Colonic mucosa (tissue), 4 donors: ENCODE results near the gene ITPR2. TPM values are rescaled to one million over a fixed set of nuclear protein-coding genes. Genes with fewer than 3 reads are reported as not detected.

Source experiments
- DNase-seq: peaks from one replicate; pipeline ENCODE4 v3.0.0-alpha.2; 2020
- H3K27ac ChIP-seq: fragments of 200-600 bp; one replicate; pipeline ENCODE4 v1.8.0; 2021
- H3K27me3 ChIP-seq: fragments of 200-600 bp; one replicate; pipeline ENCODE4 v1.8.0; 2021
- H3K36me3 ChIP-seq: fragments of 200-600 bp; one replicate; pipeline ENCODE4 v1.8.0; 2021
- H3K4me1 ChIP-seq: fragments of 200-600 bp; one replicate; pipeline ENCODE4 v1.8.0; 2021; ENCODE audit warnings: mild to moderate bottlenecking
- H3K4me3 ChIP-seq: fragments of 200-600 bp; one replicate; pipeline ENCODE4 v1.8.0; 2021
- H3K9ac ChIP-seq, 2 donors: one replicate each; pipeline ENCODE4 v1.7.0; 2013; ENCODE audit warnings: control low read depth in 2 of 2, low read depth in 2 of 2, low read length in 2 of 2
- H3K9me3 ChIP-seq: fragments of 200-600 bp; one replicate; pipeline ENCODE4 v1.8.0; 2021
- intact Hi-C: fragments of 100-400 bp; cut with DNase I; formaldehyde crosslinking; loops from one replicate; pipeline ENCODE4 v1.14.1; 2022
- total RNA-seq, 2 donors: library from RNA; stranded (reverse); fragmentation: NEBNext Ultra II Directional in 1 of 2; extraction: Animal tissue kit (Norgen Biotek cat#: 25700) in 1 of 2; gene quantifications; one replicate each; pipeline ENCODE4 v1.2.1, GENCODE V29; 2021
- TF ChIP-seq, protein P1 (sequence below): fragments of 200-600 bp; IDR thresholded peaks from one replicate; pipeline ENCODE4 v1.8.0; 2022; ENCODE audit warnings: antibody characterized with exemption, mild to moderate bottlenecking
- donor health status: healthy.
- donor health status: DM: no; HTN: no; CAD: no.
- donor health status: DM: no; HTN: no; CAD: no.

The ITPR2 gene
- total RNA-seq, 2 donors from 2014 or later, result 15.9 to 39.3 TPM

GRCh38 chr12:26455936-26456574 is 376.9 kb downstream of the ITPR2 start:
- Histone ChIP-seq H3K27ac (no peak overlapping the region), H3K9ac (no peak overlapping the region), H3K27me3 (no peaks in the 10 kb centered on the region), H3K4me3 (no peak overlapping the region), H3K4me1 (no peaks in the 10 kb centered on the region), H3K9me3 (no peaks in the 10 kb centered on the region), H3K36me3 (no peaks in the 10 kb centered on the region)
- intact Hi-C loops, result no loop called here
- no peak for DNase-seq
- TF ChIP-seq, protein P1, sequence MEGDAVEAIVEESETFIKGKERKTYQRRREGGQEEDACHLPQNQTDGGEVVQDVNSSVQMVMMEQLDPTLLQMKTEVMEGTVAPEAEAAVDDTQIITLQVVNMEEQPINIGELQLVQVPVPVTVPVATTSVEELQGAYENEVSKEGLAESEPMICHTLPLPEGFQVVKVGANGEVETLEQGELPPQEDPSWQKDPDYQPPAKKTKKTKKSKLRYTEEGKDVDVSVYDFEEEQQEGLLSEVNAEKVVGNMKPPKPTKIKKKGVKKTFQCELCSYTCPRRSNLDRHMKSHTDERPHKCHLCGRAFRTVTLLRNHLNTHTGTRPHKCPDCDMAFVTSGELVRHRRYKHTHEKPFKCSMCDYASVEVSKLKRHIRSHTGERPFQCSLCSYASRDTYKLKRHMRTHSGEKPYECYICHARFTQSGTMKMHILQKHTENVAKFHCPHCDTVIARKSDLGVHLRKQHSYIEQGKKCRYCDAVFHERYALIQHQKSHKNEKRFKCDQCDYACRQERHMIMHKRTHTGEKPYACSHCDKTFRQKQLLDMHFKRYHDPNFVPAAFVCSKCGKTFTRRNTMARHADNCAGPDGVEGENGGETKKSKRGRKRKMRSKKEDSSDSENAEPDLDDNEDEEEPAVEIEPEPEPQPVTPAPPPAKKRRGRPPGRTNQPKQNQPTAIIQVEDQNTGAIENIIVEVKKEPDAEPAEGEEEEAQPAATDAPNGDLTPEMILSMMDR, result no peak

GRCh38 chr12:26453246-26453645 is 379.7 kb downstream of the ITPR2 start:
- Histone ChIP-seq H3K9me3 (no peaks in the 10 kb centered on the region), H3K4me3 (no peak overlapping the region), H3K36me3 (no peaks in the 10 kb centered on the region), H3K9ac (no peak overlapping the region), H3K27ac (no peak overlapping the region), H3K4me1 (no peaks in the 10 kb centered on the region), H3K27me3 (no peaks in the 10 kb centered on the region)
- intact Hi-C loops, result no loop called here
- no peak for DNase-seq
- TF ChIP-seq, protein P1, result no peak

DNA sequence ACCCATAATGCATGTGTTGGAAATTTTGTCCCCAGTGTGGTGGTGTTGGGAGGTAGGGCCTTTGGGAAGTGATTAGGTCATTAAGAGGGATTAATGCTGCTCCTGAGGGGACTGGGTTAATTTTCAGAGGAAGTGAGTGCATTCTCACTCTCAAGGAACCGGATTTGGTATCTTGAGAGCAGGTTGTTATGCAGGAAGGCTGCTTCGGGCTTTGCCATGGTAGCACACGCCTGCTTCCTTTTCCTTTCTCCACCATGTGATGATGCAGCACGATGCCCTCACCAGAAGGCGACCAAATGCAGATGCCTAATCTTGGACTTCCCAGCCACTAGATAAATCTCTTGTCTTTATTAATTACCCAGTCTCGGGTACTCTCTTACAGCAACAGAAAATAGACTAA is 380.5 kb downstream of the ITPR2 start:
- Histone ChIP-seq H3K27me3 (no peaks in the 10 kb centered on the region), H3K9me3 (no peaks in the 10 kb centered on the region), H3K4me3 (no peak overlapping the region), H3K4me1 (no peaks in the 10 kb centered on the region), H3K27ac (no peak overlapping the region), H3K36me3 (no peaks in the 10 kb centered on the region), H3K9ac (no peak overlapping the region)
- DNase-seq, result no peak
- intact Hi-C loops, result no loop called here
- TF ChIP-seq, protein P1, result no peak

DNA sequence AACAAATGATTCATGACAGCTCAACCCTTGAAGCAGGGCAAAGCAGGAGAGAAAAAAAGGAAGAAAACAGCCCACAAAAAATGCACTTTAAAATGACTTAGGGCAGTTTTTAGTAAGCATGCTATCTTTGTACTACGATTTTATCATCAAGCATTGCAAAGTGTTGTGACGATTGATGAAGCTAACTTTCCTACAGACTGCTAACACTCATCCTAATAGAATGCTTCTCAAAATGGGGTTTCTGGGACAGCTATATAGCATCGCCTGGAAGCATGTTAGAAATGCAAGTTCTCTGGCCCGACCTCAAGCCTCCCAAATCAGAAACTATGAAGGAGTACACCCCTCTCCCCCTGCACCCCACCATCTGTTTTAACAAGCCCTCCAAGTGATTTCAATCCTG is 381.2 kb downstream of the ITPR2 start:
- TF ChIP-seq, protein P1, result no peak

GRCh38 chr12:26445909-26446308 is 387.1 kb downstream of the ITPR2 start:
- H3K9ac ChIP-seq, result no peak overlapping the region
- no peaks in the 10 kb centered on the region for H3K9me3 ChIP-seq
- H3K4me3 ChIP-seq, result no peak overlapping the region
- intact Hi-C loops, result no loop called here
- H3K27ac ChIP-seq, result no peak overlapping the region
- no peaks in the 10 kb centered on the region for H3K4me1 ChIP-seq
- TF ChIP-seq, protein P1, result no peak
- H3K36me3 ChIP-seq, result no peaks in the 10 kb centered on the region
- no peak for DNase-seq
- H3K27me3 ChIP-seq, result no peaks in the 10 kb centered on the region

More for the DNA sequence above, 381.2 kb downstream of the ITPR2 start:
- no peak for DNase-seq
- Histone ChIP-seq H3K4me1 (no peaks in the 10 kb centered on the region), H3K9ac (no peak overlapping the region), H3K36me3 (no peaks in the 10 kb centered on the region), H3K4me3 (no peak overlapping the region), H3K27me3 (no peaks in the 10 kb centered on the region), H3K27ac (no peak overlapping the region), H3K9me3 (no peaks in the 10 kb centered on the region)
- intact Hi-C loops, result no loop called here
